Fibroblast of lung (primary cell): ENCODE data around the gene NANOGP8.

ENCODE experiments used
- CTCF ChIP-seq, 2 donors: IDR thresholded peaks in 1 of 2; conservative IDR thresholded peaks in 1 of 2; 1 replicate in 1 of 2; 2 replicates in 1 of 2; pipeline ENCODE4 v1.5.1; 2011 to 2012; ENCODE audit warnings: low read length in 2 of 2, control low read depth in 1 of 2, inconsistent platforms in 1 of 2, low read depth in 1 of 2, mild to moderate bottlenecking in 1 of 2
- EZH2 ChIP-seq: IDR thresholded peaks from 2 replicates; pipeline ENCODE4 v1.5.1; 2012; ENCODE audit warnings: low read length, control low read depth, mild to moderate bottlenecking; ENCODE audit errors: missing control alignments

GRCh38 chr15:35118960-35119359 is 33.9 kb upstream of the NANOGP8 start:
- no peak for TF ChIP-seq EZH2
- no peak for TF ChIP-seq CTCF (conservative IDR thresholded peaks at IDR 0.05 in 1 of 2, IDR thresholded peaks at IDR 0.05 in 1 of 2; ENCODE audit: low read depth in 1 of 2, low read length in 2 of 2)
